Bronchial epithelial cell (primary cell): ENCODE measurements around the gene OR6T1. TPM values are rescaled to one million over a fixed set of nuclear protein-coding genes. Genes with fewer than 3 reads are reported as not detected.

Source experiments
- DNase-seq: peaks from one replicate; pipeline ENCODE4 v3.0.0-alpha.2; 2010; ENCODE audit warnings: low read depth
- FAIRE-seq: peaks from 2 replicates; lab custom pipeline; 2011; peaks lifted over from hg19 to GRCh38; lab: Jason Lieb, UNC
- H3K27me3 ChIP-seq: 2 replicates; pipeline ENCODE4 v1.5.1; 2011; ENCODE audit warnings: low read length; ENCODE audit not compliant: control insufficient read depth, insufficient read depth
- H3K36me3 ChIP-seq: 2 replicates; pipeline ENCODE4 v1.5.1; 2011; ENCODE audit warnings: low read length; ENCODE audit not compliant: control insufficient read depth, insufficient read depth
- H3K4me3 ChIP-seq: 2 replicates; pipeline ENCODE4 v1.5.1; 2011; ENCODE audit warnings: mild to moderate bottlenecking, low read depth, low read length, control low read depth
- total RNA-seq: library from RNA; depleted of rRNA; stranded (reverse); fragments of >200 nt; gene quantifications from 2 replicates; pipeline ENCODE4 v1.2.1, GENCODE V29; 2014
- TF ChIP-seq, protein P1 (sequence below): IDR thresholded peaks from 2 replicates; pipeline ENCODE4 v1.5.1; 2011; ENCODE audit warnings: mild to moderate bottlenecking, moderate library complexity, low read length, control low read depth, inconsistent platforms; ENCODE audit not compliant: insufficient read depth, severe bottlenecking

The OR6T1 gene
- total RNA-seq, 1 donor from 2014 or later, result not detected

DNA sequence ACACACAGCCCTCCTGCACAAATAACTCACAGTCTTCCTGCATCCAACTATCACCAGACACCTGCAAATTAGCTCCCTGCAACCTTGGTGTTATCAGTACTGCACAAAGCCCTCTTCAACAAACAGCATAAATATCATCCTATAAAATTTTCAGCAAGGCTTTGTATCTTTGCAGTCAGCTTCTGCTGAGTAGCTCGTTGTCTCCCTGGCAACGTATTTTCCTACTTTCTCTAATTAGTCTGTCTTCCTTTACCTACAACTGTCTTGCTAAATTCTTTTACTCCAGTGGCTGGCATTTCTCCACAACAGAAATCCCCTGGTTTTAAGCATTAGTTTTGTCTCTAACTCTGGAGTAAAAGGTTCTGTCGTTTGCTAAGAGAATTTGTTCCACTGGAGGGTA, 37.8 kb downstream of the OR6T1 start:
- Histone ChIP-seq H3K4me3 (no peak overlapping the region), H3K27me3 (no peaks in the 10 kb centered on the region), H3K36me3 (no peaks in the 10 kb centered on the region)
- TF ChIP-seq, protein P1, sequence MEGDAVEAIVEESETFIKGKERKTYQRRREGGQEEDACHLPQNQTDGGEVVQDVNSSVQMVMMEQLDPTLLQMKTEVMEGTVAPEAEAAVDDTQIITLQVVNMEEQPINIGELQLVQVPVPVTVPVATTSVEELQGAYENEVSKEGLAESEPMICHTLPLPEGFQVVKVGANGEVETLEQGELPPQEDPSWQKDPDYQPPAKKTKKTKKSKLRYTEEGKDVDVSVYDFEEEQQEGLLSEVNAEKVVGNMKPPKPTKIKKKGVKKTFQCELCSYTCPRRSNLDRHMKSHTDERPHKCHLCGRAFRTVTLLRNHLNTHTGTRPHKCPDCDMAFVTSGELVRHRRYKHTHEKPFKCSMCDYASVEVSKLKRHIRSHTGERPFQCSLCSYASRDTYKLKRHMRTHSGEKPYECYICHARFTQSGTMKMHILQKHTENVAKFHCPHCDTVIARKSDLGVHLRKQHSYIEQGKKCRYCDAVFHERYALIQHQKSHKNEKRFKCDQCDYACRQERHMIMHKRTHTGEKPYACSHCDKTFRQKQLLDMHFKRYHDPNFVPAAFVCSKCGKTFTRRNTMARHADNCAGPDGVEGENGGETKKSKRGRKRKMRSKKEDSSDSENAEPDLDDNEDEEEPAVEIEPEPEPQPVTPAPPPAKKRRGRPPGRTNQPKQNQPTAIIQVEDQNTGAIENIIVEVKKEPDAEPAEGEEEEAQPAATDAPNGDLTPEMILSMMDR, result no peak
- DNase-seq, result no peak
- FAIRE-seq, result no peak

DNA sequence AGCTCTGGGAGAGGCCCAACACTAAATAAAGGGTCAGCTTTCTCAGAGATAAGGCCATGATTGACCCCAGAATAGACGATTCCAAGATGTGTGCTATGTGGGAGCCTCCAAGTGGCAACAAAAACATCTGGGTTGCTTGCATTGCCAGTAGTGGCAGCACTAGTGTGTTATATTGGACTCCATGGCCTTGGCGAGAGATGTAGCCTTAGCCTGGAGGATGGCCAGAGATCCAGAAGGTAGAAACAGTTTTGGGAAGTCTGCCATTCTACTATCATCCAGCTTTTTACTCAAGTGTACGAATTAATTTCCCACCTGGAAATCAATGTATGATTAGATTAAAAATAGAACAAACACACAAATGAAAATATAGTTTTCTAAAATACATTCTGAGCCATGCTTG, 38.7 kb downstream of the OR6T1 start:
- peak; percentile 91 for FAIRE-seq
- no peak for DNase-seq
- no peak overlapping the region for H3K4me3 ChIP-seq
- H3K27me3 ChIP-seq, result no peaks in the 10 kb centered on the region
- no peaks in the 10 kb centered on the region for H3K36me3 ChIP-seq
- TF ChIP-seq, protein P1, result no peak

- Histone ChIP-seq H3K27me3 (no peaks in the 10 kb centered on the region), H3K36me3 (no peaks in the 10 kb centered on the region), H3K4me3 (no peak overlapping the region)
- FAIRE-seq (no peak), DNase-seq (no peak)
- TF ChIP-seq, protein P1, result no peak
These were observed 39.7 kb downstream of the OR6T1 start for GRCh38 chr11:123903932-123904331.

DNA sequence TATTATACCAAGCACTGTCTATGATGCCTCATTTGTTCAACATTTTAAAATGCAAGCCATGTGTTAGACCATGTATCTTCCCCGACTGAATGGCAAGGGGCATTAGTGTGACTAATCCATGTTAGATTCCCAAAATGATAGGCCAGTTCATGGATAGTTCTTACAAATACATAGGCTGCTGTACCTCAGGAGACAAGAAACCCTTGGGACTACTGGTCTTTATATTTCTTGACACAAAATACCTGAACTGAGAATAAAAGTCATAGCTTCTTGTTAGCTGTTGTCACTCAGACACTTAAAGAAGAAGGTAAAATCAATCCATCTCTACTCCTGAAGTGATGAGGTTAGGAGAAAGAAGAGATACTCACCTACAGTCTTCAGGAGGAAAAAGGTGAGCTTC, 41.8 kb downstream of the OR6T1 start, which contains the start of gene OR8D4:
OR8D4 (plus strand) TSS at position 301 of the 400 bp plus-strand sequence. CDS start 4,265 bp downstream, outside the sequence.
- H3K4me3 ChIP-seq, result no peak within 1 kb of the TSS
- FAIRE-seq (no peak), DNase-seq (no peak)
- H3K27me3 ChIP-seq, result no peaks in the 10 kb centered on the region
- H3K36me3 ChIP-seq, result no peaks in the 10 kb centered on the region
- TF ChIP-seq, protein P1, result no peak

DNA sequence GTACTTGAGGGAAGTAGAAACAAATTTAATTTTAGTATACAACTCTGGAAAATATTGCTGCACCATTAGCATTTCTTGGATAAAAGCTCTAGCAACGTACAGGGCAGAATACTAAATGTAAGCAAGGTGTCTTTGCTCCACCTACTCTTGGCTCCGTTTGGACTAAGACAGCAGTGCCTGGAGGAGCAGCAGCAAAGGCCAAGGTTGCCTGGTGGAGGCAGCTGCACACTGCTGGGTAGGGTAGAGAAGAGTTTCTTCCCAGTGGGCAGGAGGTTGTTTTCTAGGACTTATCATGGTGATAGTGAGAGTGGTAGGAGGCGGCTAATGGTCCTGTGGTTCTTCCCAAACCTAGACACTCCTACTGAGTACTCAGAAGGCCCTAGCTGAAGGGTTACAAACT, 43.8 kb downstream of the OR6T1 start:
- no peak for DNase-seq
- Histone ChIP-seq H3K27me3 (no peaks in the 10 kb centered on the region), H3K4me3 (no peak overlapping the region), H3K36me3 (no peaks in the 10 kb centered on the region)
- FAIRE-seq, result no peak
- TF ChIP-seq, protein P1, result no peak

Other genes starting within 250 kb of the OR6T1 start
- gene ZNF202, start 202.2 kb downstream of the OR6T1 start, total RNA-seq, result 8.6 and 14.5 TPM in 2 replicates
- gene OR6X1, start 189.3 kb downstream of the OR6T1 start, total RNA-seq, result not detected in 2 replicates
- gene OR6M1, start 137.5 kb downstream of the OR6T1 start, total RNA-seq, result not detected in 2 replicates
- gene TMEM225, start 58.2 kb downstream of the OR6T1 start, total RNA-seq, result not detected in 2 replicates
- gene OR8D4, start 41.7 kb downstream of the OR6T1 start, total RNA-seq, result not detected in 2 replicates
- gene OR4D5, start 4.2 kb downstream of the OR6T1 start, total RNA-seq, result not detected in 2 replicates
- gene OR10S1, start 33.9 kb upstream of the OR6T1 start, total RNA-seq, result 0.26 TPM in 1 of 2 replicates, not detected in the other
- gene OR10G6, start 51.3 kb upstream of the OR6T1 start, total RNA-seq, result not detected in 2 replicates
- gene OR10G4, start 69.2 kb upstream of the OR6T1 start, total RNA-seq, result not detected in 2 replicates
- not detected in 2 replicates for gene OR10G9, start 79.2 kb upstream of the OR6T1 start, total RNA-seq
- gene OR10G8, start 83.0 kb upstream of the OR6T1 start, total RNA-seq, result not detected in 2 replicates
- gene OR10G7, start 97.5 kb upstream of the OR6T1 start, total RNA-seq, result not detected in 2 replicates
- 5.3 and 18.8 TPM in 2 replicates for gene VWA5A, start 171.6 kb upstream of the OR6T1 start, total RNA-seq
- gene OR10D3, start 239.5 kb upstream of the OR6T1 start, total RNA-seq, result not detected in 2 replicates